GM20431 (cell line): ENCODE data around the gene ZNF385D.

Source experiments
- in situ Hi-C: fragments of 300-500 bp; cut with MseI, MboI; formaldehyde crosslinking; loops from one replicate; pipeline ENCODE4 v1.15.0; 2020; ENCODE audit warnings: low sequenced_read_pairs; ENCODE audit not compliant: unreplicated experiment

The ZNF385D gene

GRCh38 chr3:21621181-21621651 lies 129.8 kb downstream of the ZNF385D start:
- in situ Hi-C loops: no loop called here

GRCh38 chr3:21620511-21621155 lies 130.4 kb downstream of the ZNF385D start:
- in situ Hi-C loops: no loop called here

GRCh38 chr3:21618695-21619094 lies 132.3 kb downstream of the ZNF385D start:
- in situ Hi-C loops: no loop called here

GRCh38 chr3:21613372-21614070 lies 137.5 kb downstream of the ZNF385D start:
- in situ Hi-C loops: no loop called here

GRCh38 chr3:21601178-21601577 lies 149.8 kb downstream of the ZNF385D start:
- in situ Hi-C loops: no loop called here

GRCh38 chr3:21599890-21600289 lies 151.1 kb downstream of the ZNF385D start:
- in situ Hi-C loops: no loop called here

- in situ Hi-C loops: no loop called here
Observed at GRCh38 chr3:21592828-21593227, 158.2 kb downstream of the ZNF385D start.

- in situ Hi-C loops: no loop called here
Observed at GRCh38 chr3:21587894-21588293, 163.1 kb downstream of the ZNF385D start.

GRCh38 chr3:21585216-21585740 lies 165.7 kb downstream of the ZNF385D start:
- in situ Hi-C loops: no loop called here

- in situ Hi-C loops: no loop called here
Observed at GRCh38 chr3:21573291-21573690, 177.7 kb downstream of the ZNF385D start.

- in situ Hi-C loops: no loop called here
Observed at GRCh38 chr3:21564531-21564930, 186.5 kb downstream of the ZNF385D start.

GRCh38 chr3:21562243-21562642 lies 188.8 kb downstream of the ZNF385D start:
- in situ Hi-C loops: no loop called here

- in situ Hi-C loops: no loop called here
Observed at GRCh38 chr3:21561472-21561871, 189.5 kb downstream of the ZNF385D start.

GRCh38 chr3:21551019-21551418 lies 200.0 kb downstream of the ZNF385D start:
- in situ Hi-C loops: no loop called here

GRCh38 chr3:21544076-21544462 lies 206.9 kb downstream of the ZNF385D start:
- in situ Hi-C loops: no loop called here

- in situ Hi-C loops: no loop called here
Observed at GRCh38 chr3:21543380-21544075, 207.5 kb downstream of the ZNF385D start.

- in situ Hi-C loops: no loop called here
Observed at GRCh38 chr3:21542656-21543379, 208.2 kb downstream of the ZNF385D start.

- in situ Hi-C loops: no loop called here
Observed at GRCh38 chr3:21540265-21540664, 210.7 kb downstream of the ZNF385D start.

GRCh38 chr3:21534462-21534861 lies 216.5 kb downstream of the ZNF385D start:
- in situ Hi-C loops: no loop called here

- in situ Hi-C loops: no loop called here
Observed at GRCh38 chr3:21533002-21533401, 218.0 kb downstream of the ZNF385D start.
